HepG2 (cell line): ENCODE measurements around the gene PLCL1.

Experiments used
- CTCF ChIP-seq: sonication (generic); formaldehyde crosslinking; IDR thresholded peaks from 2 replicates; pipeline ENCODE4 v1.5.0; 2020; ENCODE audit warnings: mild to moderate bottlenecking, missing genetic modification reagents, moderate library complexity
- ETV6 ChIP-seq: sonication (generic); formaldehyde crosslinking; conservative IDR thresholded peaks from 2 replicates; pipeline ENCODE4 v1.4.0; 2020; ENCODE audit warnings: missing genetic modification reagents
- GTF2F1 ChIP-seq: fragments of 150-350 bp; IDR thresholded peaks from 2 replicates; pipeline ENCODE4 v1.6.1; 2014; ENCODE audit warnings: low read length
- ZNF143 ChIP-seq: sonication (generic); formaldehyde crosslinking; IDR thresholded peaks from 2 replicates; pipeline ENCODE4 v1.4.0; 2020; ENCODE audit warnings: missing genetic modification reagents
- ZNF891 ChIP-seq: sonication (generic); formaldehyde crosslinking; IDR thresholded peaks from 2 replicates; pipeline ENCODE4 v1.5.0; 2020; ENCODE audit warnings: mild to moderate bottlenecking, missing genetic modification reagents
- TF ChIP-seq, protein P1 (sequence below): sonication (generic); formaldehyde crosslinking; IDR thresholded peaks from 2 replicates; pipeline ENCODE4 v1.5.1; 2020; ENCODE audit warnings: mild to moderate bottlenecking, missing genetic modification reagents, moderate library complexity
- TF ChIP-seq, protein P2 (sequence below): sonication (generic); formaldehyde crosslinking; IDR thresholded peaks from 2 replicates; pipeline ENCODE4 v1.5.0; 2020; ENCODE audit warnings: missing genetic modification reagents, mild to moderate bottlenecking, borderline replicate concordance

DNA sequence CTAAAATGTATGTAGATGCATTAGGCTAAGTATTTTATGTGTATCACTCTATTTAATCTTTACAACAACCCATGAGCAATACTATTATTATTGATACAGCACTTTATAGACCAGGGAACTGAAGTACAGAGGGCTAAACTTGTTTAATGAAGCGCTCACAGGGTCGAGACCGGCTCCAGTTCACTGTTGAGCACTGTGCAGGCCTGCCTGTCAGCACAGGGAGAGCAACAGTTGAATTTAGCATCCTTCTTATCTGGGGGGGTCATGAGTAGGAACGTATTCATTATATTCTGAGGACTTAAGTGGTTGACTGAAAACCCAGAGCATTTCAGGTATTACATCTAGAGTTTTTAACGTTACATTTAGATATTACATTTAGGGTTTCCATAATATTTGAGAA is 120.1 kb downstream of the PLCL1 start:
- TF ChIP-seq CTCF (CRISPR knock-in tag), result no peak
- no peak for TF ChIP-seq ZNF891 (CRISPR knock-in tag)
- no peak for TF ChIP-seq GTF2F1
- TF ChIP-seq, protein P1, sequence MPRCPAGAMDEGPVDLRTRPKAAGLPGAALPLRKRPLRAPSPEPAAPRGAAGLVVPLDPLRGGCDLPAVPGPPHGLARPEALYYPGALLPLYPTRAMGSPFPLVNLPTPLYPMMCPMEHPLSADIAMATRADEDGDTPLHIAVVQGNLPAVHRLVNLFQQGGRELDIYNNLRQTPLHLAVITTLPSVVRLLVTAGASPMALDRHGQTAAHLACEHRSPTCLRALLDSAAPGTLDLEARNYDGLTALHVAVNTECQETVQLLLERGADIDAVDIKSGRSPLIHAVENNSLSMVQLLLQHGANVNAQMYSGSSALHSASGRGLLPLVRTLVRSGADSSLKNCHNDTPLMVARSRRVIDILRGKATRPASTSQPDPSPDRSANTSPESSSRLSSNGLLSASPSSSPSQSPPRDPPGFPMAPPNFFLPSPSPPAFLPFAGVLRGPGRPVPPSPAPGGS (CRISPR knock-in tag), result no peak
- TF ChIP-seq ETV6 (CRISPR knock-in tag), result no peak
- TF ChIP-seq, protein P2, sequence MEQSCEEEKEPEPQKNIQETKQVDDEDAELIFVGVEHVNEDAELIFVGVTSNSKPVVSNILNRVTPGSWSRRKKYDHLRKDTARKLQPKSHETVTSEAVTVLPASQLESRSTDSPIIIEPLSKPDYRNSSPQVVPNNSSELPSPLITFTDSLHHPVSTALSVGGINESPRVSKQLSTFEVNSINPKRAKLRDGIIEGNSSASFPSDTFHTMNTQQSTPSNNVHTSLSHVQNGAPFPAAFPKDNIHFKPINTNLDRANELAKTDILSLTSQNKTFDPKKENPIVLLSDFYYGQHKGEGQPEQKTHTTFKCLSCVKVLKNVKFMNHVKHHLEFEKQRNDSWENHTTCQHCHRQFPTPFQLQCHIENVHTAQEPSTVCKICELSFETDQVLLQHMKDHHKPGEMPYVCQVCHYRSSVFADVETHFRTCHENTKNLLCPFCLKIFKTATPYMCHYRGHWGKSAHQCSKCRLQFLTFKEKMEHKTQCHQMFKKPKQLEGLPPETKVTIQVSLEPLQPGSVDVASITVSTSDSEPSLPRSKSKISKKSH (CRISPR knock-in tag), result no peak
- no peak for TF ChIP-seq ZNF143 (CRISPR knock-in tag)
